WERI-Rb-1 (cell line): ENCODE results near the gene TXNIP.

Source experiments
- DNase-seq: peaks from one replicate; pipeline ENCODE4 v3.0.0-alpha.2; 2020
- H3K27ac ChIP-seq: fragments of 250-450 bp; sonication (Bioruptor Pico); 2 replicates; pipeline ENCODE4 v1.5.1; 2020; ENCODE audit warnings: mild to moderate bottlenecking, moderate library complexity
- H3K27me3 ChIP-seq: fragments of 250-450 bp; sonication (Bioruptor Pico); 2 replicates; pipeline ENCODE4 v1.5.1; 2021; ENCODE audit warnings: mild to moderate bottlenecking, low read depth, moderate library complexity; ENCODE audit not compliant: insufficient read depth, severe bottlenecking
- H3K36me3 ChIP-seq: fragments of 250-450 bp; sonication (Bioruptor Pico); 2 replicates; pipeline ENCODE4 v1.5.1; 2020; ENCODE audit warnings: mild to moderate bottlenecking, moderate library complexity
- H3K4me3 ChIP-seq: 2 replicates; pipeline ENCODE4 v1.5.1; 2011; ENCODE audit warnings: low read depth, mild to moderate bottlenecking, control low read depth, low read length
- H3K9me3 ChIP-seq: fragments of 250-450 bp; sonication (Bioruptor Pico); 2 replicates; pipeline ENCODE4 v1.5.1; 2021; ENCODE audit warnings: mild to moderate bottlenecking, moderate library complexity; ENCODE audit not compliant: severe bottlenecking
- CTCF ChIP-seq: IDR thresholded peaks from 2 replicates; pipeline ENCODE4 v1.5.1; 2011; ENCODE audit warnings: low read depth, mild to moderate bottlenecking, control low read depth, inconsistent platforms, low read length

The TXNIP gene

GRCh38 chr1:145999321-146000024, 3.1 kb upstream of the TXNIP start:
- Histone ChIP-seq H3K4me3 (no peak overlapping the region), H3K36me3 (peaks cover 11% of the 10 kb centered on the region), H3K9me3 (no peaks in the 10 kb centered on the region), H3K27ac (no peak overlapping the region), H3K27me3 (no peaks in the 10 kb centered on the region)
- no peak for DNase-seq
- no peak for TF ChIP-seq CTCF

- Histone ChIP-seq H3K4me3 (peak overlapping the region; percentile 72), H3K27ac (peak overlapping the region; percentile 78), H3K36me3 (peaks cover 29% of the 10 kb centered on the region), H3K27me3 (no peaks in the 10 kb centered on the region), H3K9me3 (no peaks in the 10 kb centered on the region)
- TF ChIP-seq CTCF, result no peak
- DNase-seq, result no peak
These were observed 1.3 kb upstream of the TXNIP start for GRCh38 chr1:145997718-145998023.

GRCh38 chr1:145997016-145997717, 788 bp upstream of the TXNIP start:
- H3K9me3 ChIP-seq, result no peaks in the 10 kb centered on the region
- TF ChIP-seq CTCF, result no peak
- peak overlapping the region; percentile 78 for H3K27ac ChIP-seq
- no peak for DNase-seq
- peaks cover 34% of the 10 kb centered on the region for H3K36me3 ChIP-seq
- peak overlapping the region; percentile 72 for H3K4me3 ChIP-seq
- no peaks in the 10 kb centered on the region for H3K27me3 ChIP-seq

GRCh38 chr1:145995964-145996432, 381 bp downstream of the TXNIP start:
- Histone ChIP-seq H3K4me3 (peak overlapping the region; percentile 72), H3K9me3 (no peaks in the 10 kb centered on the region), H3K27ac (peak overlapping the region; percentile 78), H3K36me3 (peaks cover 35% of the 10 kb centered on the region), H3K27me3 (no peaks in the 10 kb centered on the region)
- no peak for TF ChIP-seq CTCF
- no peak for DNase-seq

GRCh38 chr1:145995148-145995881, 1.1 kb downstream of the TXNIP start:
- DNase-seq, result no peak
- H3K4me3 ChIP-seq, result peak overlapping the region; percentile 72
- no peak for TF ChIP-seq CTCF
- H3K9me3 ChIP-seq, result no peaks in the 10 kb centered on the region
- peak overlapping the region; percentile 78 for H3K27ac ChIP-seq
- no peaks in the 10 kb centered on the region for H3K27me3 ChIP-seq
- peaks cover 35% of the 10 kb centered on the region for H3K36me3 ChIP-seq
